IMR-90 (cell line): ENCODE data around the gene ATG10. TPM values are rescaled to one million over a fixed set of nuclear protein-coding genes. Genes with fewer than 3 reads are reported as not detected.

ENCODE experiments used
- ATAC-seq: fragments of 200-7000 bp; cut with Tn5 transposase; 2 replicates; pipeline ENCODE4 v1.9.1; 2020; ENCODE audit warnings: low read depth, mild to moderate bottlenecking, moderate library complexity
- BruUV-seq: library from RNA; stranded (reverse); fragments of 400-500 nt; replicated peaks from 2 replicates; lab custom pipeline; 2021; lab: Mats Ljungman, UMichigan
- CTCF ChIA-PET: fragments of 300-600 bp; formaldehyde crosslinking; extraction: SDS; loops from one replicate; lab custom pipeline; 2021; ENCODE audit warnings: antibody characterized with exemption; lab: Yijun Ruan, JAX
- POLR2A ChIA-PET: fragments of 300-600 bp; sonication (Branson Sonifier 250); formaldehyde crosslinking; loops from one replicate; lab custom pipeline; 2022; ENCODE audit warnings: antibody characterized with exemption; ENCODE audit not compliant: unreplicated experiment; lab: Charles Lee
- DNase-seq: peaks from one replicate; pipeline ENCODE4 v3.0.0; 2013
- H2AFZ ChIP-seq: replicated peaks from 2 replicates; pipeline ENCODE3; 2013; ENCODE audit warnings: low read length, mild to moderate bottlenecking; ENCODE audit not compliant: poor library complexity
- H2AK5ac ChIP-seq: 2 replicates; pipeline ENCODE4 v1.6.1; 2013; ENCODE audit warnings: low read depth, low read length, inconsistent platforms
- H2AK9ac ChIP-seq: replicated peaks from 2 replicates; pipeline ENCODE3; 2013; ENCODE audit warnings: mild to moderate bottlenecking, low read depth, low read length, moderate library complexity; ENCODE audit not compliant: poor library complexity
- H2BK120ac ChIP-seq: 2 replicates; pipeline ENCODE4 v1.6.1; 2013; ENCODE audit warnings: low read depth, low read length, inconsistent platforms
- H2BK15ac ChIP-seq: 3 replicates; pipeline ENCODE4 v1.6.1; 2013; ENCODE audit warnings: low read depth, low read length, inconsistent platforms
- H2BK20ac ChIP-seq: 2 replicates; pipeline ENCODE4 v1.6.1; 2013; ENCODE audit warnings: low read depth, mild to moderate bottlenecking, inconsistent platforms, low read length, moderate library complexity
- H2BK5ac ChIP-seq: 2 replicates; pipeline ENCODE4 v1.6.1; 2013; ENCODE audit warnings: mild to moderate bottlenecking, low read depth, low read length, inconsistent platforms; ENCODE audit not compliant: poor library complexity, severe bottlenecking
- H3K14ac ChIP-seq: replicated peaks from 2 replicates; pipeline ENCODE4 v1.6.1; 2013; ENCODE audit warnings: low read depth, low read length, inconsistent platforms
- H3K18ac ChIP-seq: 2 replicates; pipeline ENCODE4 v1.6.1; 2013; ENCODE audit warnings: low read depth, low read length, control low read depth
- H3K23ac ChIP-seq: 2 replicates; pipeline ENCODE4 v1.6.1; 2013; ENCODE audit warnings: low read depth, low read length, inconsistent platforms
- H3K27ac ChIP-seq: 2 replicates; pipeline ENCODE4 v1.5.1; 2013; ENCODE audit warnings: mild to moderate bottlenecking, control low read depth, low read length; ENCODE audit not compliant: insufficient read depth
- H3K27me3 ChIP-seq: 2 replicates; pipeline ENCODE4 v1.6.1; 2013; ENCODE audit warnings: low read length; ENCODE audit not compliant: control insufficient read depth, insufficient read depth
- H3K36me3 ChIP-seq: 2 replicates; pipeline ENCODE4 v1.6.1; 2013; ENCODE audit warnings: low read length, mixed read lengths; ENCODE audit not compliant: control insufficient read depth, insufficient read depth
- H3K4ac ChIP-seq: 2 replicates; pipeline ENCODE4 v1.6.1; 2013; ENCODE audit warnings: low read depth, low read length, inconsistent platforms
- H3K4me1 ChIP-seq: 2 replicates; pipeline ENCODE4 v1.6.1; 2013; ENCODE audit warnings: low read length, mixed read lengths; ENCODE audit not compliant: control insufficient read depth, insufficient read depth
- H3K4me2 ChIP-seq: 2 replicates; pipeline ENCODE4 v1.6.1; 2013; ENCODE audit warnings: low read depth, mild to moderate bottlenecking, control low read depth, low read length, moderate library complexity
- H3K4me3 ChIP-seq: 2 replicates; pipeline ENCODE4 v1.5.1; 2013; ENCODE audit warnings: low read depth, mild to moderate bottlenecking, control low read depth, low read length, moderate library complexity; ENCODE audit not compliant: insufficient read depth
- H3K56ac ChIP-seq: 2 replicates; pipeline ENCODE4 v1.6.1; 2013; ENCODE audit warnings: low read length, inconsistent platforms; ENCODE audit not compliant: insufficient read depth; ENCODE audit errors: extremely low read depth
- H3K79me1 ChIP-seq, 2 experiments: 2 replicates each; pipeline ENCODE4 v1.6.1; 2013; ENCODE audit warnings: low read length in 2 of 2, inconsistent platforms in 1 of 2, low read depth in 1 of 2
- H3K9ac ChIP-seq: 2 replicates; pipeline ENCODE4 v1.6.1; 2013; ENCODE audit warnings: low read depth, low read length, control low read depth
- H3K9me1 ChIP-seq: 2 replicates; pipeline ENCODE4 v1.6.1; 2013; ENCODE audit warnings: low read length, inconsistent platforms; ENCODE audit not compliant: insufficient read depth
- H3K9me3 ChIP-seq: 2 replicates; pipeline ENCODE4 v1.6.1; 2013; ENCODE audit warnings: low read length; ENCODE audit not compliant: control insufficient read depth, insufficient read depth
- H4K20me1 ChIP-seq: 2 replicates; pipeline ENCODE4 v1.6.1; 2013; ENCODE audit warnings: low read length, inconsistent platforms; ENCODE audit not compliant: insufficient read depth
- H4K5ac ChIP-seq: 2 replicates; pipeline ENCODE4 v1.6.1; 2013; ENCODE audit warnings: mild to moderate bottlenecking, low read depth, low read length, control low read depth
- H4K8ac ChIP-seq, 2 experiments: 2 replicates each; pipeline ENCODE4 v1.6.1; 2013; ENCODE audit warnings: low read depth in 2 of 2, low read length in 2 of 2, control low read depth in 1 of 2, inconsistent platforms in 1 of 2
- H4K91ac ChIP-seq: 2 replicates; pipeline ENCODE4 v1.6.1; 2013; ENCODE audit warnings: low read depth, low read length, inconsistent platforms; ENCODE audit not compliant: insufficient read depth
- BHLHE40 ChIP-seq: fragments of 150-350 bp; IDR thresholded peaks from 2 replicates; pipeline ENCODE4 v1.6.1; 2016; ENCODE audit warnings: mild to moderate bottlenecking, low read depth, low read length
- CEBPB ChIP-seq: IDR thresholded peaks from 2 replicates; pipeline ENCODE4 v1.6.1; 2012; ENCODE audit warnings: low read depth, low read length, improper control_type of control experiment
- FOS ChIP-seq: fragments of 150-350 bp; IDR thresholded peaks from 2 replicates; pipeline ENCODE4 v1.6.1; 2016; ENCODE audit warnings: low read depth, low read length
- MAFK ChIP-seq: IDR thresholded peaks from 2 replicates; pipeline ENCODE4 v1.6.1; 2012; ENCODE audit warnings: low read depth, low read length, improper control_type of control experiment
- MAZ ChIP-seq: IDR thresholded peaks from 2 replicates; pipeline ENCODE4 v1.6.1; 2012; ENCODE audit warnings: low read depth, mild to moderate bottlenecking, low read length, improper control_type of control experiment, moderate library complexity, borderline replicate concordance
- MXI1 ChIP-seq: IDR thresholded peaks from 2 replicates; pipeline ENCODE4 v1.6.1; 2012; ENCODE audit warnings: low read depth, mild to moderate bottlenecking, low read length, moderate library complexity, borderline replicate concordance
- NFE2L2 ChIP-seq: fragments of 150-350 bp; IDR thresholded peaks from 2 replicates; pipeline ENCODE4 v1.6.1; 2016; ENCODE audit warnings: low read depth, mild to moderate bottlenecking, low read length
- RCOR1 ChIP-seq: IDR thresholded peaks from 2 replicates; pipeline ENCODE4 v1.6.1; 2012; ENCODE audit warnings: mild to moderate bottlenecking, low read length, improper control_type of control experiment; ENCODE audit not compliant: insufficient replicate concordance
- RFX5 ChIP-seq: IDR thresholded peaks from 2 replicates; pipeline ENCODE4 v1.8.0; 2012; ENCODE audit warnings: low read depth, mild to moderate bottlenecking, low read length, moderate library complexity
- SMC3 ChIP-seq: fragments of 150-350 bp; IDR thresholded peaks from 2 replicates; pipeline ENCODE4 v1.6.1; 2016; ENCODE audit warnings: low read depth, mild to moderate bottlenecking, antibody characterized with exemption, low read length, moderate library complexity
- WGBS, 2 experiments: methylation state at CpG; one replicate each; pipeline versions ENCODE4 v1.1.5 to v1.1.7; 2013; ENCODE audit warnings: missing lambda C conversion rate in 2 of 2; ENCODE audit not compliant: insufficient read length in 1 of 2; ENCODE audit errors: extremely low coverage in 2 of 2; 5-methylcytosine and 5-hydroxymethylcytosine counted together
- dilution Hi-C: fragments of 300-500 bp; cut with HindIII; formaldehyde crosslinking; loops from one replicate; pipeline ENCODE4 v1.14.3; 2018; ENCODE audit warnings: low sequenced_read_pairs; ENCODE audit not compliant: unreplicated experiment
- in situ Hi-C: fragments of 300-500 bp; cut with MboI; formaldehyde crosslinking; loops from 3 replicates; pipeline ENCODE4 v1.14.3; 2019; ENCODE audit warnings: low sequenced_read_pairs, inconsistent platforms, mixed read lengths
- intact Hi-C: fragments of 100-400 bp; cut with micrococcal nuclease; formaldehyde crosslinking; loops from 2 replicates; pipeline ENCODE4 v1.10.0; 2022
- polyA plus RNA-seq, 3 experiments: library from polyadenylated mRNA; depleted of rRNA; stranded (reverse); fragments of >200 nt; gene quantifications; 2 replicates each; pipeline ENCODE4 v1.2.3, GENCODE V29; 2012; ENCODE audit warnings: low replicate concordance in 1 of 3
- total RNA-seq: library from RNA; depleted of rRNA; stranded (reverse); fragments of >200 nt; gene quantifications from 2 replicates; pipeline ENCODE4 v1.2.3, GENCODE V29; 2012

ATG10 gene
- total and polyA plus RNA-seq, 2 of the 4 experiments (the other 2 are of a cell fraction): 3.4 to 8.1 TPM

- TF ChIP-seq MAZ: no peak
- TF ChIP-seq SMC3: no peak
Measured at GRCh38 chr5:82174919-82175219, 203.0 kb downstream of the ATG10 start (continued).

GRCh38 chr5:82176115-82176814 lies 204.4 kb downstream of the ATG10 start:
- Histone ChIP-seq H3K56ac (no peak overlapping the region), H3K9me3 (no peaks in the 10 kb centered on the region), H3K27ac (no peak overlapping the region), H3K27me3 (no peaks in the 10 kb centered on the region), H2BK20ac (no peak overlapping the region), H3K9me1 (0 out of 2 replicates have a peak, but pooled peaks cover 2% of the 10 kb centered on the region), H3K4me1 (peaks cover 2% of the 10 kb centered on the region; the same call in 1 of the 2 replicates), H3K36me3 (no peaks in the 10 kb centered on the region), H4K5ac (no peak overlapping the region), H4K91ac (no peak overlapping the region), H3K14ac (no peak overlapping the region), H4K8ac (no peak overlapping the region), H3K18ac (no peak overlapping the region), H3K4me2 (no peak overlapping the region), H2BK15ac (no peak overlapping the region), H3K23ac (no peak overlapping the region), H4K20me1 (no peaks in the 10 kb centered on the region), H2AK9ac (no peak overlapping the region), H3K9ac (no peak overlapping the region), H2AFZ (no peak overlapping the region), H2BK5ac (no peak overlapping the region), H3K4ac (no peak overlapping the region), H2AK5ac (no peak overlapping the region), H2BK120ac (no peak overlapping the region), H3K79me1 (no peaks in the 10 kb centered on the region), H3K4me3 (no peak overlapping the region)
- BruUV-seq: no TSS peak
- ATAC-seq (peak; percentile 64), DNase-seq (peak; percentile 27)
- CTCF ChIA-PET: no interaction called here
- intact Hi-C loops (no loop called here), in situ Hi-C loops (no loop called here), dilution Hi-C loops (no loop called here)
- TF ChIP-seq FOS (no peak), MAFK (no peak), CEBPB (peak; percentile 55; the same call in 1 of the 2 replicates), NFE2L2 (no peak), BHLHE40 (no peak), RCOR1 (no peak), RFX5 (no peak), MXI1 (no peak)
- POLR2A ChIA-PET: interaction anchor here (0.6 kb wide), 1 partner anchor 324 kb away, joined by 7 read pairs; no protein-coding TSS in a partner anchor
- WGBS, 2 experiments: no CpG with 5 or more reads among the region's 8 CpGs
